MCF 10A (cell line): ENCODE results near the gene GRID1. TPM values are rescaled to one million over a fixed set of nuclear protein-coding genes. Genes with fewer than 3 reads are reported as not detected.

ENCODE experiments used
- BruUV-seq: library from RNA; stranded (reverse); fragments of 400-500 nt; replicated peaks from 2 replicates; lab custom pipeline; 2021; lab: Mats Ljungman, UMichigan
- CTCF ChIA-PET: fragments of 300-600 bp; sonication (Branson Sonifier 250); formaldehyde crosslinking; extraction: SDS; loops from one replicate; lab custom pipeline; 2021; ENCODE audit warnings: antibody characterized with exemption, inconsistent platforms; lab: Yijun Ruan, JAX
- POLR2A ChIA-PET: fragments of 300-600, 350-650 bp; sonication (Branson Sonifier 250); formaldehyde crosslinking; extraction: SDS; loops from one replicate; lab custom pipeline; 2020; ENCODE audit warnings: antibody characterized with exemption, inconsistent platforms; lab: Yijun Ruan, JAX
- DNase-seq: peaks from one replicate; pipeline ENCODE4 v3.0.0-alpha.2; 2018; ENCODE audit not compliant: unreplicated experiment
- H3K27ac Mint-ChIP-seq: one replicate; pipeline ENCODE4 v1.8.0; 2022; ENCODE audit warnings: mild to moderate bottlenecking, low read depth, mixed read lengths; ENCODE audit not compliant: unreplicated experiment
- H3K27me3 Mint-ChIP-seq: one replicate; pipeline ENCODE4 v1.8.0; 2022; ENCODE audit warnings: mixed read lengths; ENCODE audit not compliant: insufficient read depth, unreplicated experiment
- H3K36me3 Mint-ChIP-seq: one replicate; pipeline ENCODE4 v1.8.0; 2022; ENCODE audit warnings: mild to moderate bottlenecking, moderate library complexity, mixed read lengths; ENCODE audit not compliant: insufficient read depth, unreplicated experiment
- H3K4me1 Mint-ChIP-seq: one replicate; pipeline ENCODE4 v1.8.0; 2022; ENCODE audit warnings: mixed read lengths; ENCODE audit not compliant: insufficient read depth, unreplicated experiment
- H3K4me3 Mint-ChIP-seq: one replicate; pipeline ENCODE4 v1.8.0; 2022; ENCODE audit warnings: mild to moderate bottlenecking, moderate library complexity, mixed read lengths; ENCODE audit not compliant: unreplicated experiment
- H3K9me3 Mint-ChIP-seq: one replicate; pipeline ENCODE4 v1.8.0; 2022; ENCODE audit warnings: mixed read lengths; ENCODE audit not compliant: unreplicated experiment
- intact Hi-C: fragments of 100-400 bp; cut with micrococcal nuclease; formaldehyde crosslinking; loops from 2 replicates; pipeline ENCODE4 v1.14.1; 2022
- total RNA-seq: library from RNA; stranded (reverse); gene quantifications from 2 replicates; pipeline ENCODE4 v1.2.3, GENCODE V29; 2022
- TF ChIP-seq, protein P1 (sequence below): fragments of 200-600 bp; IDR thresholded peaks from one replicate; pipeline ENCODE4 v1.8.0; 2022; ENCODE audit warnings: antibody characterized with exemption, mild to moderate bottlenecking; ENCODE audit not compliant: unreplicated experiment

GRID1 gene
- total RNA-seq, 1 experiment from 2014 or later, result not detected

DNA sequence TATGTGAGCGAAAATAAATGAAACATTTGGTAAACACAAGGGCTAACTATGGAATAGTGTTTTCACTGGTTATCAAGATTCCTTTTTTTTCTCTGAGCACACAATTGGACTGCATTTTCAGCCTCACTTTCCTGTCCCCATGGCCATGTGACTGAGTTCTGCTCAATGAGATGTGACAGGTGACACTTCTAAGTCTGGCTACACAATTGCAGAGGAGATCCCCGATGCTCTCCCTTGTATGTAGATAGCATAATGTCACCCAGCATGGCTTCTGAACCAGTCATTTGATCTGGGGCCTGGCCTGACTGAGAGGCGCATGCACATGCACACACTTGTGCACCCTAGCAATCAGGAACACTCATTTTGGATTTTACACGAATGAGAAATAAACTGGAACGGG is 581.8 kb downstream of the GRID1 start:
- POLR2A ChIA-PET, result no interaction called here
- Mint-ChIP-seq H3K27me3 (no peaks in the 10 kb centered on the region), H3K4me3 (no peak overlapping the region), H3K4me1 (no peaks in the 10 kb centered on the region), H3K36me3 (no peaks in the 10 kb centered on the region), H3K27ac (no peak overlapping the region), H3K9me3 (no peaks in the 10 kb centered on the region)
- BruUV-seq, result no TSS peak
- no peak for DNase-seq
- TF ChIP-seq, protein P1, sequence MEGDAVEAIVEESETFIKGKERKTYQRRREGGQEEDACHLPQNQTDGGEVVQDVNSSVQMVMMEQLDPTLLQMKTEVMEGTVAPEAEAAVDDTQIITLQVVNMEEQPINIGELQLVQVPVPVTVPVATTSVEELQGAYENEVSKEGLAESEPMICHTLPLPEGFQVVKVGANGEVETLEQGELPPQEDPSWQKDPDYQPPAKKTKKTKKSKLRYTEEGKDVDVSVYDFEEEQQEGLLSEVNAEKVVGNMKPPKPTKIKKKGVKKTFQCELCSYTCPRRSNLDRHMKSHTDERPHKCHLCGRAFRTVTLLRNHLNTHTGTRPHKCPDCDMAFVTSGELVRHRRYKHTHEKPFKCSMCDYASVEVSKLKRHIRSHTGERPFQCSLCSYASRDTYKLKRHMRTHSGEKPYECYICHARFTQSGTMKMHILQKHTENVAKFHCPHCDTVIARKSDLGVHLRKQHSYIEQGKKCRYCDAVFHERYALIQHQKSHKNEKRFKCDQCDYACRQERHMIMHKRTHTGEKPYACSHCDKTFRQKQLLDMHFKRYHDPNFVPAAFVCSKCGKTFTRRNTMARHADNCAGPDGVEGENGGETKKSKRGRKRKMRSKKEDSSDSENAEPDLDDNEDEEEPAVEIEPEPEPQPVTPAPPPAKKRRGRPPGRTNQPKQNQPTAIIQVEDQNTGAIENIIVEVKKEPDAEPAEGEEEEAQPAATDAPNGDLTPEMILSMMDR, result no peak
- CTCF ChIA-PET, result interaction anchor here (0.6 kb wide), 2 partner anchors 53 to 1523 kb away, joined by 3 to 4 read pairs; no protein-coding TSS in a partner anchor
- intact Hi-C loops, result no loop called here

DNA sequence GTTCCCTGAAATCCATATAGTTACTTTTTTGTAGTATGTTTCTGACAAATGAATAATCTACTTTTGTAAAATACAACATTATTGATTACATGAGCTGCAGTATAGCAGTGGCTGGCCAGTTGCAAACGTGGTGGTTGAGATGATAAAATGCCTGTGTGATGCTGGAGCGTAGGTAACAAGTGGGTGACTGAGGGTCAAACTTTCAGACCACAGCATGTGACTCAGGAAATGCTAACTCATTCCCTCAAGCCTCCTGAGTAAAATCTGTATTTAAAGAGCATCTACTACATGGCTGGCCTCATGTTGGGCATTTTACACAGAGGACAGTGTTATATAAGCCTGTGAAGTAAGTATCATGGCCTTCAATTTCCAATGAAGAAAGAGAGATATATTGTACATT is 585.2 kb downstream of the GRID1 start:
- TF ChIP-seq, protein P1, result no peak
- POLR2A ChIA-PET, result no interaction called here

GRCh38 chr10:85778074-85778473 is 588.5 kb downstream of the GRID1 start:
- no TSS peak for BruUV-seq
- no peaks in the 10 kb centered on the region for H3K4me1 Mint-ChIP-seq
- H3K4me3 Mint-ChIP-seq, result no peak overlapping the region

More for the DNA sequence above, 585.2 kb downstream of the GRID1 start:
- Mint-ChIP-seq H3K27ac (no peak overlapping the region), H3K4me3 (no peak overlapping the region), H3K36me3 (no peaks in the 10 kb centered on the region), H3K4me1 (no peaks in the 10 kb centered on the region), H3K27me3 (no peaks in the 10 kb centered on the region), H3K9me3 (no peaks in the 10 kb centered on the region)
- BruUV-seq, result no TSS peak
- intact Hi-C loops, result no loop called here
- DNase-seq, result no peak
- CTCF ChIA-PET, result no interaction called here

GRCh38 chr10:85767891-85768290 is 598.7 kb downstream of the GRID1 start:
- no peak overlapping the region for H3K4me3 Mint-ChIP-seq
- BruUV-seq, result no TSS peak
- H3K36me3 Mint-ChIP-seq, result no peaks in the 10 kb centered on the region
- POLR2A ChIA-PET, result no interaction called here
- CTCF ChIA-PET, result no interaction called here
- intact Hi-C loops, result no loop called here
- TF ChIP-seq, protein P1, result no peak
- no peak for DNase-seq
- H3K27me3 Mint-ChIP-seq, result no peaks in the 10 kb centered on the region
- peaks cover 7% of the 10 kb centered on the region for H3K9me3 Mint-ChIP-seq
- no peak overlapping the region for H3K27ac Mint-ChIP-seq
- H3K4me1 Mint-ChIP-seq, result no peaks in the 10 kb centered on the region

More at GRCh38 chr10:85778074-85778473, 588.5 kb downstream of the GRID1 start:
- no peak overlapping the region for H3K27ac Mint-ChIP-seq
- CTCF ChIA-PET, result no interaction called here
- intact Hi-C loops, result no loop called here
- TF ChIP-seq, protein P1, result no peak
- no peak for DNase-seq
- POLR2A ChIA-PET, result interaction anchor here (0.5 to 0.6 kb wide), 2 partner anchors 168 to 463 kb away, joined by 3 read pairs; no protein-coding TSS in a partner anchor
- no peaks in the 10 kb centered on the region for H3K36me3 Mint-ChIP-seq
- H3K9me3 Mint-ChIP-seq, result no peaks in the 10 kb centered on the region
- H3K27me3 Mint-ChIP-seq, result no peaks in the 10 kb centered on the region
